Naive thymus-derived CD8-positive, alpha-beta T cell (primary cell): ENCODE results near the gene KANSL1. TPM values are rescaled to one million over a fixed set of nuclear protein-coding genes. Genes with fewer than 3 reads are reported as not detected.
A peak's percentile ranks its signal among the peaks of the same experiment; 100 is the strongest.

ENCODE experiments used
- ATAC-seq, 2 donors: fragments of 150-1000 bp; cut with Tn5 transposase in 1 of 2; sonication (Bioruptor Pico), chemical (Tn5 transposase) in 1 of 2; 1 replicate in 1 of 2; 2 replicates in 1 of 2; pipeline ENCODE4 v1.10.0; 2021; ENCODE audit warnings: mild to moderate bottlenecking in 2 of 2, moderate library complexity in 2 of 2
- POLR2A ChIA-PET: fragments of 350-600 bp; sonication (Branson Sonifier 250); formaldehyde crosslinking; loops from one replicate; lab custom pipeline; 2021; ENCODE audit warnings: antibody characterized with exemption; lab: Charles Lee
- DNase-seq, 10 donors: peaks; one replicate each; pipeline versions ENCODE4 v3.0.0 to v3.0.0-alpha.2; 2020 to 2022
- H3K27ac Mint-ChIP-seq, 10 donors: one replicate each; pipeline ENCODE4 v1.8.0; 2020 to 2022; ENCODE audit warnings: mild to moderate bottlenecking in 10 of 10, mixed read lengths in 10 of 10, moderate library complexity in 4 of 10, inconsistent platforms in 1 of 10
- H3K27me3 Mint-ChIP-seq, 5 donors: one replicate each; pipeline ENCODE4 v1.8.0; 2021 to 2022; ENCODE audit warnings: mixed read lengths in 5 of 5
- H3K36me3 Mint-ChIP-seq, 3 donors: one replicate each; pipeline ENCODE4 v1.8.0; 2020 to 2022; ENCODE audit warnings: mixed read lengths in 3 of 3, mild to moderate bottlenecking in 2 of 3, inconsistent platforms in 1 of 3
- H3K4me1 Mint-ChIP-seq, 4 donors: one replicate each; pipeline ENCODE4 v1.8.0; 2021 to 2022; ENCODE audit warnings: mixed read lengths in 4 of 4
- H3K4me3 Mint-ChIP-seq, 10 donors: one replicate each; pipeline ENCODE4 v1.8.0; 2020 to 2022; ENCODE audit warnings: mild to moderate bottlenecking in 10 of 10, mixed read lengths in 10 of 10, moderate library complexity in 6 of 10, inconsistent platforms in 1 of 10
- H3K9me3 Mint-ChIP-seq, 9 donors: one replicate each; pipeline ENCODE4 v1.8.0; 2020 to 2022; ENCODE audit warnings: mixed read lengths in 9 of 9, mild to moderate bottlenecking in 3 of 9, inconsistent platforms in 1 of 9, moderate library complexity in 1 of 9
- polyA plus RNA-seq, 3 donors: library from polyadenylated mRNA; unstranded; fragments of 300-500 nt; fragmentation: Illumina TruSeq; gene quantifications; one replicate each; pipeline ENCODE4 v1.2.3, GENCODE V29; 2021
- total RNA-seq, 8 experiments: library from RNA in 2 of 8; stranded (reverse) in 2 of 8; gene quantifications; one replicate each; pipeline ENCODE4 v1.2.3 and lab custom pipeline; 2021 to 2026

Gene KANSL1
- total and polyA plus RNA-seq, 5 experiments from 2014 or later = 13.1 to 208 (median 16.6) TPM

GRCh38 chr17:46199379-46199778 is 6.2 kb upstream of the KANSL1 start:
- H3K36me3 Mint-ChIP-seq = peaks cover 0 to 2% (median 2%) of the 10 kb centered on the region in 3 donors
- H3K4me3 Mint-ChIP-seq = peak overlapping the region in 1 of 10 donors; percentile 34
- H3K4me1 Mint-ChIP-seq = peaks cover 22 to 84% (median 78%) of the 10 kb centered on the region in 4 donors
- H3K27me3 Mint-ChIP-seq = no peaks in the 10 kb centered on the region
- H3K9me3 Mint-ChIP-seq = no peaks in the 10 kb centered on the region
- ATAC-seq = no peak
- no peak for DNase-seq
- POLR2A ChIA-PET = interaction anchor here (0.6 to 1.6 kb wide), 3 partner anchors 9 to 63 kb away, joined by 3 to 8 read pairs (median 3); no protein-coding TSS in a partner anchor
- peak overlapping the region in 9 of 10 donors; percentile 5 to 78 (median 51) for H3K27ac Mint-ChIP-seq

DNA sequence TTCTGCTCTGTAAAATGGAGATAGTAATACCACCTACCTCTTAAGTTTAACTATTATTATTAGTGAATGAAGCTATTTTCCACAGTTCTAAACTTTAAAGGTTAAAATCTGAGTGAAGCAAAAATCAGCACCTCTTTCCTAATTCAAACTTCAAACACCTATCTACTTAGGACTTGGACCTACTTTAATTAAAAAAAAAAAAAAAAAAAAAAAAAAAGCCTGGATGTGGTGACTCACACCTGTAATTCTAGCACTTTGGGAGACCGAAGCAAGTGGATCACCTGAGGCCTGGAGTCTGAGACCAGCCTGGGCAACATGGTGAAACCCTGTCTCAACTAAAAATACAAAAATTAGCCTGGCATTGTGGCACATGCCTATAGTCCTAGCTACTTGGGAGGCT is 5.0 kb upstream of the KANSL1 start:
- POLR2A ChIA-PET = interaction anchor here (0.7 to 1.6 kb wide), 4 partner anchors 11 to 159 kb away, joined by 3 to 8 read pairs (median 4); no protein-coding TSS in a partner anchor
- Mint-ChIP-seq H3K4me3 (peak overlapping the region in 1 of 10 donors; percentile 47), H3K9me3 (no peaks in the 10 kb centered on the region), H3K4me1 (peaks cover 20 to 81% (median 79%) of the 10 kb centered on the region in 4 donors), H3K27me3 (no peaks in the 10 kb centered on the region), H3K36me3 (peaks cover 0 to 2% (median 2%) of the 10 kb centered on the region in 3 donors), H3K27ac (peak overlapping the region in 7 of 10 donors; percentile 18 to 99 (median 85))
- DNase-seq = no peak
- ATAC-seq = no peak

DNA sequence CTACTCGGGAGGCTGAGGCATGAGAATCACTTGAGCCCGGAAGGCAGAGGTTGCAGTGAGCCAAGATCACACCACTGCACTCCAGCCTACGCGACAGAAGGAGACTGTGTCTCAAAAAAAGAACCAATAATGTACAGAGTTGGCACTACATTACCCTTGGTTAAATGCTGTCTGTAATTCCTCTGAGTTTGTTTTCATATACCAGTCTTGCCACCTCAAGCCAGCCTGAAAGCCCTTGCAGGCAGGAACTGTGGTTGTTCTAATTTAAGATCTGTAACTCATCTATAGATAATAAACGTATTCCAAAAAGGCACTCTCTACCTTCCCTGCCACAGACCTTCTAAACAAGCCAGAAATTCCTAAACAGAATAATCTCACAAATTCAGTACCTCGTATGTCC is 4.3 kb upstream of the KANSL1 start:
- ATAC-seq (no peak), DNase-seq (peak in 2 of 10 donors; percentile 28 to 40)
- H3K27ac Mint-ChIP-seq = peak overlapping the region; percentile 74 to 99 (median 92)
- H3K4me1 Mint-ChIP-seq = peaks cover 20 to 80% (median 75%) of the 10 kb centered on the region in 4 donors
- peak overlapping the region in 9 of 10 donors; percentile 12 to 81 (median 48) for H3K4me3 Mint-ChIP-seq
- H3K27me3 Mint-ChIP-seq = no peaks in the 10 kb centered on the region
- H3K9me3 Mint-ChIP-seq = no peaks in the 10 kb centered on the region
- peaks cover under 1 to 2% (median 2%) of the 10 kb centered on the region in 3 donors for H3K36me3 Mint-ChIP-seq
- POLR2A ChIA-PET = interaction anchor here (0.7 to 1.5 kb wide), 3 partner anchors 13 to 158 kb away, joined by 3 to 4 read pairs (median 3); no protein-coding TSS in a partner anchor

- peak overlapping the region; percentile 85 to 100 (median 97) for H3K27ac Mint-ChIP-seq
- DNase-seq = no peak
- no peak for ATAC-seq
- no peaks in the 10 kb centered on the region for H3K27me3 Mint-ChIP-seq
- no peaks in the 10 kb centered on the region for H3K9me3 Mint-ChIP-seq
- H3K4me1 Mint-ChIP-seq = peaks cover 19 to 74% (median 70%) of the 10 kb centered on the region in 4 donors
- POLR2A ChIA-PET = interaction anchor here (0.6 to 1.1 kb wide), 4 partner anchors 9 to 22 kb away, joined by 3 to 5 read pairs (median 4); no protein-coding TSS in a partner anchor
- peaks cover 2 to 6% (median 4%) of the 10 kb centered on the region in 3 donors for H3K36me3 Mint-ChIP-seq
- peak overlapping the region in 9 of 10 donors; percentile 41 to 99 (median 56) for H3K4me3 Mint-ChIP-seq
These were observed 2.9 kb upstream of the KANSL1 start for GRCh38 chr17:46195939-46196716.

GRCh38 chr17:46195217-46195855 is 2.1 kb upstream of the KANSL1 start:
- no peak for DNase-seq
- Mint-ChIP-seq H3K27me3 (no peaks in the 10 kb centered on the region), H3K9me3 (no peaks in the 10 kb centered on the region), H3K27ac (peak overlapping the region; percentile 85 to 100 (median 97)), H3K36me3 (peaks cover 2 to 6% (median 4%) of the 10 kb centered on the region in 3 donors), H3K4me3 (peak overlapping the region; percentile 79 to 99 (median 90)), H3K4me1 (peaks cover 22 to 72% (median 69%) of the 10 kb centered on the region in 4 donors)
- POLR2A ChIA-PET = interaction anchor here (0.6 to 1.1 kb wide), 2 partner anchors 8 to 15 kb away, joined by 3 to 4 read pairs; no protein-coding TSS in a partner anchor
- no peak for ATAC-seq

- ATAC-seq (peak; percentile 35 to 68), DNase-seq (peak in 9 of 10 donors; percentile 53 to 96 (median 82))
- Mint-ChIP-seq H3K36me3 (peaks cover 2 to 6% (median 4%) of the 10 kb centered on the region in 3 donors), H3K27ac (peak overlapping the region; percentile 85 to 100 (median 97)), H3K27me3 (no peaks in the 10 kb centered on the region), H3K4me3 (peak overlapping the region; percentile 79 to 99 (median 90)), H3K4me1 (peaks cover 25 to 72% (median 69%) of the 10 kb centered on the region in 4 donors), H3K9me3 (no peaks in the 10 kb centered on the region)
- POLR2A ChIA-PET = interaction anchor here (1.0 to 3.0 kb wide), 12 partner anchors 9 to 190 kb away, joined by 3 to 45 read pairs (median 7); no protein-coding TSS in a partner anchor
These were observed 1.4 kb upstream of the KANSL1 start for GRCh38 chr17:46194393-46195216.

DNA sequence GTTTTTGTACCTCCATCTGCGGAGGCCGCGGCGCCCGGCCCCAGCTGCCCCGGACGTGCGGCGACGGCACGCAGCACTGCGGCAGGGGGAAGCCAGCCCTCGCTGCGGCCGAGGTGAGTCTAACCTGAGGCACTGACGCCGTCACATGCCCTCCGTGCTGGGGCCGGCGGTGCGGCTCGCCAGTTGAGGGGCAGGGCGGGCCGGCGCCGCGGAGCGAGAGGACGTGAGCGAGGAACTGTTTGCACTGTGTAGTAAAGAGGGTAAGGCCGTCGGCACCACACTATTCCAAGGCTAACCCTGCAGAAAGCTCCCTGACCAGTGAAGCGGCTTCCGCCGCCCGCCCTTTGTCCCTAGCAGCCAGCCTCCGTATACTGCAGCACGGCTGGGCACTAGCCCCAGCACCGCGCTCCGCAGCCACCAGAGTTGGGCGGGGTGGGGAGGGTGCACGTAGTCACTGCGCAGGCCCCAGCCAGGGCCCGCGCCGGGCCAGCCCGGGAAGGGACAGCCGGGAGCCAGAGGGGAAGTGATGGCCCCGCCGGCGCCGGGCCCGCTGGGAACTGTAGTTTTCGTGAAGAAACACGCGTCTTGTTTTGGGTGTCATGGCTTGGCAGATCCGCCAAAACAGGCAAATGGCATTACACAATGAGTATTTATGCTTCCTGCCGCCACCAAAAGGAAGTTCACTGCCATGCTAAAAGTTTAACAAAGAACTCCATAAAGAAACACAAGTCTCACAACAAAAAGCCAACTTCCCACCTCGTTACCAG is 580 bp upstream of the KANSL1 start:
- Mint-ChIP-seq H3K36me3 (peaks cover 2 to 6% (median 4%) of the 10 kb centered on the region in 3 donors), H3K9me3 (no peaks in the 10 kb centered on the region), H3K27me3 (no peaks in the 10 kb centered on the region), H3K4me1 (peaks cover 28 to 72% (median 70%) of the 10 kb centered on the region in 4 donors), H3K4me3 (peak overlapping the region; percentile 79 to 99 (median 90)), H3K27ac (peak overlapping the region; percentile 85 to 100 (median 97))
- ATAC-seq (peak; percentile 60 to 68), DNase-seq (peak; percentile 83 to 96 (median 94))
- POLR2A ChIA-PET = interaction anchor here (0.5 to 3.0 kb wide), 30 partner anchors 8 to 1762 kb away, joined by 3 to 45 read pairs (median 4); partner anchors contain the start of gene MAP3K14

- Mint-ChIP-seq H3K9me3 (no peaks in the 10 kb centered on the region), H3K27ac (peak overlapping the region; percentile 95 to 98 (median 96)), H3K27me3 (no peaks in the 10 kb centered on the region), H3K4me3 (peak overlapping the region; percentile 85 to 100 (median 98)), H3K36me3 (peaks cover 4 to 6% (median 5%) of the 10 kb centered on the region in 3 donors), H3K4me1 (peaks cover 33 to 77% (median 72%) of the 10 kb centered on the region in 4 donors)
- POLR2A ChIA-PET = interaction anchor here (0.6 to 3.0 kb wide), 32 partner anchors 9 to 1761 kb away, joined by 3 to 45 read pairs (median 5); partner anchors contain the start of gene MAP3K14
- peak; percentile 6 to 16 for ATAC-seq
- peak; percentile 46 to 75 (median 62) for DNase-seq
These were observed 634 bp downstream of the KANSL1 start for GRCh38 chr17:46192439-46193150.

DNA sequence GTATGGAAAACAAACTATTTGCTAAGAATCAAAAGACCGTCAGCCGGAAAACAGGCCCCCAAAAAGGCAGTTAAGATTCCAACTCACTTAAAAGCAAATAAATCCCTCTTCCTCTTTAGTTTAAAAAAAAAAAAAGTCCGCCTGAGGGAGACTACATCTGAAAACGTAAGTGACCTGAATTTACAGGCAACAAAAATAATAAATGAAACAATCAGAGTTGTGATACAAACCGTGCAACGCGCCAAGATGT is 1.1 kb downstream of the KANSL1 start:
- peaks cover 29 to 77% (median 72%) of the 10 kb centered on the region in 4 donors for H3K4me1 Mint-ChIP-seq
- no peak for ATAC-seq
- H3K9me3 Mint-ChIP-seq = no peaks in the 10 kb centered on the region
- POLR2A ChIA-PET = interaction anchor here (1.3 to 3.0 kb wide), 5 partner anchors 9 to 107 kb away, joined by 3 to 45 read pairs (median 11); no protein-coding TSS in a partner anchor
- peak overlapping the region; percentile 95 to 98 (median 96) for H3K27ac Mint-ChIP-seq
- peaks cover 3 to 6% (median 6%) of the 10 kb centered on the region in 3 donors for H3K36me3 Mint-ChIP-seq
- peak overlapping the region; percentile 85 to 100 (median 98) for H3K4me3 Mint-ChIP-seq
- no peak for DNase-seq
- H3K27me3 Mint-ChIP-seq = no peaks in the 10 kb centered on the region
